Activated T-cell treated with anti-CD3 and anti-CD28 coated beads, Interleukin-2, amount 50 U/mL, for 4 hours (primary cell): Measurements from ENCODE around the gene RIMBP2. TPM values are rescaled to one million over a fixed set of nuclear protein-coding genes. Genes with fewer than 3 reads are reported as not detected.

ENCODE experiments used
- ATAC-seq, 2 donors: fragments of 200-7000 bp; cut with Tn5 transposase; one replicate each; pipeline ENCODE4 v1.10.0; 2021
- DNase-seq: peaks from one replicate; pipeline ENCODE4 v3.0.0-alpha.2; 2020
- H3K27me3 Mint-ChIP-seq: one replicate; pipeline ENCODE4 v1.8.0; 2021; ENCODE audit warnings: low read depth, mixed read lengths
- H3K36me3 Mint-ChIP-seq: one replicate; pipeline ENCODE4 v1.8.0; 2022; ENCODE audit warnings: mixed read lengths; ENCODE audit not compliant: insufficient read depth
- H3K4me1 Mint-ChIP-seq: one replicate; pipeline ENCODE4 v1.8.0; 2021; ENCODE audit warnings: low read depth, mixed read lengths
- H3K4me3 Mint-ChIP-seq: one replicate; pipeline ENCODE4 v1.8.0; 2021; ENCODE audit warnings: mild to moderate bottlenecking, moderate library complexity, mixed read lengths
- H3K9me3 Mint-ChIP-seq: one replicate; pipeline ENCODE4 v1.8.0; 2021; ENCODE audit warnings: mixed read lengths
- total RNA-seq, 3 donors: library from RNA; stranded (reverse); gene quantifications; one replicate each; pipeline ENCODE4 v1.2.1, GENCODE V29; 2021

RIMBP2 gene
- total RNA-seq, 3 donors from 2014 or later = not detected

GRCh38 chr12:130537051-130537450 lies 179.0 kb downstream of the RIMBP2 start:
- H3K4me3 Mint-ChIP-seq = no peak overlapping the region
- H3K36me3 Mint-ChIP-seq = no peaks in the 10 kb centered on the region
- H3K27me3 Mint-ChIP-seq = no peaks in the 10 kb centered on the region
- DNase-seq = no peak
- no peaks in the 10 kb centered on the region for H3K4me1 Mint-ChIP-seq
- H3K9me3 Mint-ChIP-seq = peaks cover 8% of the 10 kb centered on the region
- no peak for ATAC-seq

GRCh38 chr12:130530429-130530828 lies 185.7 kb downstream of the RIMBP2 start:
- ATAC-seq = no peak
- DNase-seq = no peak
- H3K9me3 Mint-ChIP-seq = no peaks in the 10 kb centered on the region
- no peak overlapping the region for H3K4me3 Mint-ChIP-seq
- no peaks in the 10 kb centered on the region for H3K4me1 Mint-ChIP-seq
- no peaks in the 10 kb centered on the region for H3K36me3 Mint-ChIP-seq
- no peaks in the 10 kb centered on the region for H3K27me3 Mint-ChIP-seq

- DNase-seq (no peak), ATAC-seq (no peak)
- Mint-ChIP-seq H3K4me3 (no peak overlapping the region), H3K4me1 (no peaks in the 10 kb centered on the region), H3K27me3 (no peaks in the 10 kb centered on the region), H3K9me3 (peaks cover 4% of the 10 kb centered on the region), H3K36me3 (no peaks in the 10 kb centered on the region)
Observed at GRCh38 chr12:130529781-130530180, 186.3 kb downstream of the RIMBP2 start.

GRCh38 chr12:130527239-130527638 lies 188.9 kb downstream of the RIMBP2 start:
- no peak for ATAC-seq

GRCh38 chr12:130526813-130527212 lies 189.3 kb downstream of the RIMBP2 start:
- no peaks in the 10 kb centered on the region for H3K36me3 Mint-ChIP-seq
- H3K4me1 Mint-ChIP-seq = no peaks in the 10 kb centered on the region
- no peak overlapping the region for H3K4me3 Mint-ChIP-seq
- H3K27me3 Mint-ChIP-seq = no peaks in the 10 kb centered on the region
- peaks cover 4% of the 10 kb centered on the region for H3K9me3 Mint-ChIP-seq
- ATAC-seq (no peak), DNase-seq (no peak)

More at GRCh38 chr12:130527239-130527638, 188.9 kb downstream of the RIMBP2 start:
- Mint-ChIP-seq H3K4me3 (no peak overlapping the region), H3K36me3 (no peaks in the 10 kb centered on the region), H3K9me3 (peaks cover 4% of the 10 kb centered on the region), H3K4me1 (no peaks in the 10 kb centered on the region), H3K27me3 (no peaks in the 10 kb centered on the region)
- no peak for DNase-seq

- no peak for DNase-seq
- H3K27me3 Mint-ChIP-seq = no peaks in the 10 kb centered on the region
- H3K36me3 Mint-ChIP-seq = no peaks in the 10 kb centered on the region
- H3K4me3 Mint-ChIP-seq = no peak overlapping the region
- peaks cover 4% of the 10 kb centered on the region for H3K9me3 Mint-ChIP-seq
- ATAC-seq = no peak
- no peaks in the 10 kb centered on the region for H3K4me1 Mint-ChIP-seq
Observed at GRCh38 chr12:130525384-130526172, 190.5 kb downstream of the RIMBP2 start.

- H3K36me3 Mint-ChIP-seq = no peaks in the 10 kb centered on the region
- no peak for DNase-seq
- no peaks in the 10 kb centered on the region for H3K27me3 Mint-ChIP-seq
- no peaks in the 10 kb centered on the region for H3K4me1 Mint-ChIP-seq
- ATAC-seq = no peak
- no peak overlapping the region for H3K4me3 Mint-ChIP-seq
- H3K9me3 Mint-ChIP-seq = peaks cover 4% of the 10 kb centered on the region
Observed at GRCh38 chr12:130524759-130525158, 191.3 kb downstream of the RIMBP2 start.

- no peaks in the 10 kb centered on the region for H3K27me3 Mint-ChIP-seq
- no peak for ATAC-seq
- no peak overlapping the region for H3K4me3 Mint-ChIP-seq
- no peak for DNase-seq
- H3K36me3 Mint-ChIP-seq = no peaks in the 10 kb centered on the region
- H3K9me3 Mint-ChIP-seq = peaks cover 4% of the 10 kb centered on the region
- no peaks in the 10 kb centered on the region for H3K4me1 Mint-ChIP-seq
Observed at GRCh38 chr12:130523863-130524614, 192.1 kb downstream of the RIMBP2 start.

- Mint-ChIP-seq H3K9me3 (peaks cover 4% of the 10 kb centered on the region), H3K36me3 (no peaks in the 10 kb centered on the region), H3K4me3 (no peak overlapping the region), H3K4me1 (no peaks in the 10 kb centered on the region), H3K27me3 (no peaks in the 10 kb centered on the region)
- DNase-seq = no peak
- no peak for ATAC-seq
Observed at GRCh38 chr12:130523208-130523607, 192.9 kb downstream of the RIMBP2 start.

GRCh38 chr12:130522244-130522834 lies 193.8 kb downstream of the RIMBP2 start:
- Mint-ChIP-seq H3K36me3 (no peaks in the 10 kb centered on the region), H3K4me3 (no peak overlapping the region), H3K4me1 (no peaks in the 10 kb centered on the region), H3K27me3 (no peaks in the 10 kb centered on the region), H3K9me3 (peaks cover 4% of the 10 kb centered on the region)
- ATAC-seq (no peak), DNase-seq (no peak)

- peaks cover 4% of the 10 kb centered on the region for H3K9me3 Mint-ChIP-seq
- no peaks in the 10 kb centered on the region for H3K27me3 Mint-ChIP-seq
- no peaks in the 10 kb centered on the region for H3K4me1 Mint-ChIP-seq
- H3K36me3 Mint-ChIP-seq = no peaks in the 10 kb centered on the region
- H3K4me3 Mint-ChIP-seq = no peak overlapping the region
- DNase-seq = no peak
- ATAC-seq = no peak
Observed at GRCh38 chr12:130521375-130522124, 194.5 kb downstream of the RIMBP2 start.

GRCh38 chr12:130520784-130521183 lies 195.3 kb downstream of the RIMBP2 start:
- no peak for DNase-seq
- Mint-ChIP-seq H3K4me3 (no peak overlapping the region), H3K9me3 (peaks cover 4% of the 10 kb centered on the region), H3K4me1 (no peaks in the 10 kb centered on the region), H3K36me3 (no peaks in the 10 kb centered on the region), H3K27me3 (no peaks in the 10 kb centered on the region)
- ATAC-seq = no peak

- Mint-ChIP-seq H3K4me3 (no peak overlapping the region), H3K9me3 (no peaks in the 10 kb centered on the region), H3K4me1 (no peaks in the 10 kb centered on the region), H3K27me3 (peaks cover 1% of the 10 kb centered on the region), H3K36me3 (no peaks in the 10 kb centered on the region)
- ATAC-seq (no peak), DNase-seq (no peak)
Observed at GRCh38 chr12:130517588-130517987, 198.5 kb downstream of the RIMBP2 start.

- peaks cover 5% of the 10 kb centered on the region for H3K27me3 Mint-ChIP-seq
- DNase-seq = no peak
- no peak overlapping the region for H3K4me3 Mint-ChIP-seq
- H3K9me3 Mint-ChIP-seq = no peaks in the 10 kb centered on the region
- no peaks in the 10 kb centered on the region for H3K4me1 Mint-ChIP-seq
- no peak for ATAC-seq
- H3K36me3 Mint-ChIP-seq = no peaks in the 10 kb centered on the region
Observed at GRCh38 chr12:130514149-130514551, 201.9 kb downstream of the RIMBP2 start.
